GM12878 (cell line): ENCODE measurements around the gene TANC1. TPM values are rescaled to one million over a fixed set of nuclear protein-coding genes. Genes with fewer than 3 reads are reported as not detected.

Experiments used
- ATAC-seq: fragments of 200-7000 bp; cut with Tn5 transposase; 3 replicates; pipeline ENCODE4 v1.9.1; 2020; ENCODE audit warnings: mild to moderate bottlenecking, moderate library complexity
- BruUV-seq: library from RNA; stranded (reverse); fragments of 400-500 nt; replicated peaks from 2 replicates; lab custom pipeline; 2021; lab: Mats Ljungman, UMichigan
- CTCF ChIA-PET: fragments of 300-600 bp; sonication (Branson Sonifier 250); formaldehyde crosslinking; extraction: SDS; loops from one replicate; lab custom pipeline; 2021; ENCODE audit warnings: inconsistent platforms; lab: Yijun Ruan, JAX
- POLR2A ChIA-PET: fragments of 350-600 bp; formaldehyde crosslinking; extraction: SDS; loops from one replicate; lab custom pipeline; 2021; ENCODE audit warnings: inconsistent platforms; lab: Charles Lee
- RAD21 ChIA-PET: fragments of 300-600 bp; sonication (Branson Sonifier 250); formaldehyde crosslinking; loops from one replicate; lab custom pipeline; 2023; ENCODE audit warnings: antibody characterized with exemption; ENCODE audit not compliant: unreplicated experiment; lab: Charles Lee
- SMC1A ChIA-PET: fragments of 300-600 bp; sonication (Branson Sonifier 250); formaldehyde crosslinking; loops from one replicate; lab custom pipeline; 2023; ENCODE audit not compliant: unreplicated experiment, uncharacterized antibody; lab: Charles Lee
- DNase-seq: peaks from one replicate; pipeline ENCODE4 v3.0.0-alpha.2; 2011; ENCODE audit warnings: low read depth, low spot score
- FAIRE-seq: peaks from 3 replicates; lab custom pipeline; 2011; peaks lifted over from hg19 to GRCh38; lab: Jason Lieb, UNC
- H2AFZ ChIP-seq: 2 replicates; pipeline ENCODE4 v1.6.0; 2011; ENCODE audit warnings: low read depth, low read length, control low read depth; ENCODE audit not compliant: control insufficient read depth
- H3K27ac ChIP-seq: 2 replicates; pipeline ENCODE4 v1.5.1; 2011; ENCODE audit warnings: control low read depth; ENCODE audit not compliant: control insufficient read depth, insufficient read depth
- H3K27me3 ChIP-seq, 2 experiments: replicated peaks in 1 of 2; 2 replicates each; pipeline versions ENCODE4 v1.6.0 to v1.6.1; 2011; ENCODE audit warnings: low read length in 1 of 2; ENCODE audit not compliant: control insufficient read depth in 2 of 2, insufficient read depth in 2 of 2
- H3K36me3 ChIP-seq, 2 experiments: 2 replicates each; pipeline ENCODE4 v1.5.1; 2011; ENCODE audit warnings: low read length in 1 of 2; ENCODE audit not compliant: control insufficient read depth in 2 of 2, insufficient read depth in 2 of 2
- H3K4me1 ChIP-seq: 2 replicates; pipeline ENCODE4 v1.6.1; 2011; ENCODE audit warnings: mild to moderate bottlenecking, low read length, moderate library complexity, mixed read lengths; ENCODE audit not compliant: control insufficient read depth, insufficient read depth
- H3K4me2 ChIP-seq: 2 replicates; pipeline ENCODE4 v1.6.0; 2011; ENCODE audit warnings: control low read depth; ENCODE audit not compliant: control insufficient read depth, insufficient read depth
- H3K4me3 ChIP-seq: fragments of 200-600 bp; sonication (generic); 2 replicates; pipeline ENCODE4 v1.5.1; 2016
- H3K79me2 ChIP-seq: 2 replicates; pipeline ENCODE4 v1.6.0; 2011; ENCODE audit warnings: low read length; ENCODE audit not compliant: control insufficient read depth, insufficient read depth
- H3K9ac ChIP-seq: 2 replicates; pipeline ENCODE4 v1.8.0; 2011; ENCODE audit warnings: low read length, control low read depth, mixed read lengths; ENCODE audit not compliant: control insufficient read depth, insufficient read depth
- H3K9me3 ChIP-seq: replicated peaks from 3 replicates; pipeline ENCODE4 v1.5.1; 2011; ENCODE audit warnings: mild to moderate bottlenecking, low read length; ENCODE audit not compliant: control insufficient read depth, insufficient read depth
- H4K20me1 ChIP-seq: 2 replicates; pipeline ENCODE4 v1.6.0; 2011; ENCODE audit not compliant: control insufficient read depth, insufficient read depth
- BCL3 ChIP-seq: IDR thresholded peaks from 2 replicates; pipeline ENCODE4 v1.6.1; 2011; ENCODE audit warnings: borderline replicate concordance, low read depth, mild to moderate bottlenecking, moderate library complexity, low read length; ENCODE audit not compliant: insufficient read depth, poor library complexity, severe bottlenecking
- CBFB ChIP-seq: IDR thresholded peaks from 2 replicates; pipeline ENCODE4 v1.6.1; 2016; ENCODE audit warnings: antibody characterized with exemption, low read depth
- CHD1 ChIP-seq: IDR thresholded peaks from 2 replicates; pipeline ENCODE4 v1.6.1; 2012; ENCODE audit warnings: low read depth, low read length, improper control_type of control experiment
- CHD4 ChIP-seq: fragments of 200-600 bp; sonication (generic); IDR thresholded peaks from 2 replicates; pipeline ENCODE4 v1.6.1; 2016; ENCODE audit warnings: mild to moderate bottlenecking
- E4F1 ChIP-seq: fragments of 450-650 bp; IDR thresholded peaks from 2 replicates; pipeline ENCODE4 v1.6.1; 2018; ENCODE audit warnings: borderline replicate concordance, mild to moderate bottlenecking; ENCODE audit not compliant: partially characterized antibody
- ETV6 ChIP-seq, 2 experiments: fragments of 450-650 bp in 1 of 2; IDR thresholded peaks in 1 of 2; conservative IDR thresholded peaks in 1 of 2; 2 replicates each; pipeline ENCODE4 v1.6.1; 2014; ENCODE audit warnings: antibody characterized with exemption in 1 of 2, borderline replicate concordance in 1 of 2, low read depth in 1 of 2, mild to moderate bottlenecking in 1 of 2, moderate library complexity in 1 of 2
- GATAD2B ChIP-seq: fragments of 450-650 bp; conservative IDR thresholded peaks from 2 replicates; pipeline ENCODE4 v1.6.1; 2017; ENCODE audit warnings: low read depth, mild to moderate bottlenecking, moderate library complexity
- HCFC1 ChIP-seq: fragments of 150-350 bp; IDR thresholded peaks from 2 replicates; pipeline ENCODE4 v1.6.1; 2014; ENCODE audit warnings: low read length
- HDAC2 ChIP-seq: fragments of 200-600 bp; sonication (generic); IDR thresholded peaks from 2 replicates; pipeline ENCODE4 v1.6.1; 2017
- HSF1 ChIP-seq: fragments of 150-350 bp; IDR thresholded peaks from 2 replicates; pipeline ENCODE4 v1.6.1; 2014; ENCODE audit warnings: mild to moderate bottlenecking, low read depth, low read length
- MAX ChIP-seq: IDR thresholded peaks from 2 replicates; pipeline ENCODE4 v1.6.1; 2012; ENCODE audit warnings: low read depth, low read length, improper control_type of control experiment
- NRF1 ChIP-seq: conservative IDR thresholded peaks from 2 replicates; pipeline ENCODE4 v1.6.1; 2011; ENCODE audit warnings: mild to moderate bottlenecking, low read depth, low read length, improper control_type of control experiment
- PRDM15 ChIP-seq: fragments of 450-650 bp; formaldehyde crosslinking; IDR thresholded peaks from 2 replicates; pipeline ENCODE4 v1.4.0; 2020; ENCODE audit warnings: mild to moderate bottlenecking, moderate library complexity
- RFX5 ChIP-seq: IDR thresholded peaks from 2 replicates; pipeline ENCODE4 v1.6.1; 2011; ENCODE audit warnings: low read depth, low read length, improper control_type of control experiment
- SMC3 ChIP-seq: IDR thresholded peaks from 2 replicates; pipeline ENCODE4 v1.6.1; 2011; ENCODE audit warnings: low read length, improper control_type of control experiment, borderline replicate concordance
- STAT3 ChIP-seq: IDR thresholded peaks from 2 replicates; pipeline ENCODE4 v1.6.1; 2011; ENCODE audit warnings: low read depth, low read length, improper control_type of control experiment
- WGBS: methylation state at CpG from one replicate; pipeline ENCODE4 v1.1.6; 2016; ENCODE audit warnings: low lambda C conversion rate; ENCODE audit not compliant: insufficient replicate concordance, insufficient coverage; ENCODE audit errors: missing lambda C conversion rate; 5-methylcytosine and 5-hydroxymethylcytosine counted together
- in situ Hi-C: fragments of 300-500 bp; cut with MboI; formaldehyde crosslinking; loops from 9 replicates; pipeline ENCODE4 v1.14.3; 2018; ENCODE audit warnings: mixed read lengths
- intact Hi-C: fragments of 100-400 bp; cut with micrococcal nuclease; formaldehyde crosslinking; loops from one replicate; pipeline ENCODE4 v1.14.2; 2022; ENCODE audit not compliant: unreplicated experiment
- polyA plus RNA-seq, 11 experiments: library from polyadenylated mRNA; depleted of rRNA in 4 of 11; unstranded in 6 of 11; stranded (reverse) in 5 of 11; fragments of >200 nt; fragmentation: Nextera tagmentation in 4 of 11; fragmentation: Illumina TruSeq in 1 of 11; extraction: Ambion mirVana in 4 of 11; extraction: Trizol in 1 of 11; gene quantifications; 1 replicate in 1 of 11; 2 replicates in 10 of 11; pipeline versions ENCODE4 v1.2.1 to v1.2.3, GENCODE V29; 2011 to 2016; ENCODE audit warnings: inconsistent platforms in 2 of 11, missing spikeins in 2 of 11, low read depth in 1 of 11
- total RNA-seq, 4 experiments: library from RNA; depleted of rRNA in 3 of 4; stranded (reverse); fragments of >200 nt in 3 of 4; fragmentation: Illumina TruSeq in 1 of 4; extraction: Trizol in 1 of 4; gene quantifications; 2 replicates each; pipeline versions ENCODE4 v1.2.1 to v1.2.3, GENCODE V29; 2013 to 2021

The TANC1 gene
- total and polyA plus RNA-seq, 10 of the 15 experiments (the other 5 are each of a cell fraction or from before 2014, with no cell fraction given), result 0.05 to 5.0 (median 0.34) TPM

- FAIRE-seq (no peak), DNase-seq (no peak), ATAC-seq (no peak)
- H4K20me1 ChIP-seq, result no peaks in the 10 kb centered on the region
- no peaks in the 10 kb centered on the region for H3K27me3 ChIP-seq
- TF ChIP-seq HSF1 (no peak), HCFC1 (no peak), CBFB (no peak), E4F1 (no peak), CHD1 (no peak), ETV6 (conservative IDR thresholded peaks at IDR 0.05 in 1 of 2, IDR thresholded peaks at IDR 0.05 in 1 of 2; ENCODE audit: borderline replicate concordance in 1 of 2, low read depth in 1 of 2) (no peak), CHD4 (no peak), SMC3 (no peak), RFX5 (no peak), BCL3 (no peak), HDAC2 (no peak), PRDM15 (CRISPR knock-in tag) (no peak), GATAD2B (no peak), NRF1 (no peak), MAX (no peak), STAT3 (no peak)
- no peak overlapping the region for H2AFZ ChIP-seq
- ChIA-PET RAD21 (no interaction called here), CTCF (interaction anchor here (0.8 kb wide), 1 partner anchor 154 kb away, joined by 3 read pairs; no protein-coding TSS in a partner anchor), SMC1A (interaction anchor here (0.6 to 1.1 kb wide), 2 partner anchors 25 to 653 kb away, joined by 3 read pairs; no protein-coding TSS in a partner anchor), POLR2A (no interaction called here)
- 78% methylated on average over 5 of the region's 5 CpGs for WGBS
- BruUV-seq, result no TSS peak
- no peaks in the 10 kb centered on the region for H3K36me3 ChIP-seq
- H3K9ac ChIP-seq, result no peak overlapping the region
- H3K79me2 ChIP-seq, result no peaks in the 10 kb centered on the region
- intact Hi-C loops, result no loop called here
- in situ Hi-C loops, result no loop called here
- no peak overlapping the region for H3K4me2 ChIP-seq
- no peak overlapping the region for H3K4me3 ChIP-seq
- no peaks in the 10 kb centered on the region for H3K4me1 ChIP-seq
- no peaks in the 10 kb centered on the region for H3K9me3 ChIP-seq
- no peak overlapping the region for H3K27ac ChIP-seq
These were observed 303.7 kb downstream of the TANC1 start for GRCh38 chr2:159272156-159272555.
